Vagina (tissue), 2 donors: Measurements from ENCODE around the gene LRMDA. TPM values are rescaled to one million over a fixed set of nuclear protein-coding genes. Genes with fewer than 3 reads are reported as not detected.

Experiments
- DNase-seq, 2 donors: peaks; one replicate each; pipeline ENCODE4 v3.0.0-alpha.2; 2017; ENCODE audit errors: extremely low spot score in 2 of 2
- H3K27ac ChIP-seq: fragments of 200-600 bp; sonication (generic); one replicate; pipeline ENCODE4 v1.5.1; 2019
- H3K27me3 ChIP-seq: fragments of 200-600 bp; sonication (generic); one replicate; pipeline ENCODE4 v1.5.1; 2019
- H3K36me3 ChIP-seq, 2 donors: fragments of 200-600 bp; sonication (generic); one replicate each; pipeline ENCODE4 v1.5.1; 2017 to 2019
- H3K4me1 ChIP-seq: fragments of 200-600 bp; sonication (generic); one replicate; pipeline ENCODE4 v1.5.1; 2019
- H3K4me3 ChIP-seq, 2 donors: fragments of 200-600 bp; sonication (generic); 1 replicate in 1 of 2; 2 replicates in 1 of 2; pipeline ENCODE4 v1.5.1; 2016 to 2019
- H3K9me3 ChIP-seq: fragments of 200-600 bp; sonication (generic); one replicate; pipeline ENCODE4 v1.5.1; 2019
- POLR2A ChIP-seq, 2 donors: fragments of 450-650 bp; IDR thresholded peaks; one replicate each; pipeline ENCODE4 v1.6.1; 2017; ENCODE audit warnings: antibody characterized with exemption in 2 of 2, mild to moderate bottlenecking in 2 of 2, moderate library complexity in 2 of 2
- POLR2AphosphoS5 ChIP-seq, 2 donors: sonication (generic); formaldehyde crosslinking; IDR thresholded peaks; one replicate each; pipeline ENCODE4 v1.9.0; 2017; ENCODE audit warnings: antibody characterized with exemption in 2 of 2, mild to moderate bottlenecking in 2 of 2, low read depth in 1 of 2; ENCODE audit not compliant: insufficient read depth in 1 of 2
- intact Hi-C: fragments of 100-400 bp; cut with DNase I; formaldehyde crosslinking; loops from one replicate; pipeline ENCODE4 v1.15.1; 2023
- total RNA-seq: library from RNA; depleted of rRNA; stranded (reverse); fragments of >200 nt; gene quantifications from one replicate; pipeline ENCODE4 v1.2.3, GENCODE V29; 2016
- TF ChIP-seq, protein P1 (sequence below), 3 experiments: fragments of 450-650 bp in 2 of 3; fragments of 200-600 bp in 1 of 3; sonication (generic) in 1 of 3; IDR thresholded peaks; one replicate each; pipeline ENCODE4 v1.5.1; 2017 to 2019; ENCODE audit warnings: antibody characterized with exemption in 3 of 3, mild to moderate bottlenecking in 2 of 3, moderate library complexity in 2 of 3

Gene LRMDA
- total RNA-seq, 1 donor from 2014 or later, result 22.6 TPM

DNA sequence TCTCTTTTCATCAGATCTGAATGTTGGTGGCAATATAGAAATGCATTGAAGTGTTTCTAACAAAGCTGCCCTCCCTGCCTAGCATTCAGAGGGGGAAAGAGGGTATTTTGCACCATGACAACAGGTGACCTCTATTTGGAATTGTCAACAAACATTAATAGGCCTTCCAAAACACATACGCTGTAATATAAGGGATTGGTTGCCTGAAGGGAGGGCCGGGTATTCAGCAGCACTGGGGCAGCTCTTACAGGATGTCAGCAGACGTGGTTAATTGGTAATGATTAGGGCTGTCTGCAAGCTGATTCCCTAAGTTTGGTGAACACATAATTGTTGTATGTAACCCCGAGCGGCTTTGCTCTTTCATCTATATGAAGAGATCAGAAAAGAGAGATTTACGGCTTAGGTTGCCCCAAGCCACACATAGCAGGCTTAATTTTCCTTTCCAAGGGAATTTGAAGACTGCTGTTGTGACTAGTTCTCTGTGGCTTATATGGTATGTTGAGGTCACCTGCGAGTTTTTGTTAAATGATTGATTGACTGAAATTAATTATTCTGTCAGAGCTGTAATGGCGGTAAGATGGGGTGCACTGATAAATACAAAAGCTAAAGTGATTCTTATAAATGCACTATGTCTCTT, 759.3 kb downstream of the LRMDA start:
- Histone ChIP-seq H3K27me3 (no peaks in the 10 kb centered on the region), H3K9me3 (no peaks in the 10 kb centered on the region), H3K4me3 (no peak overlapping the region), H3K4me1 (peaks cover 11% of the 10 kb centered on the region), H3K36me3 (no peaks in the 10 kb centered on the region), H3K27ac (no peak overlapping the region)
- no peak for TF ChIP-seq POLR2A (IDR thresholded peaks at IDR 0.05)
- TF ChIP-seq POLR2AphosphoS5 (IDR thresholded peaks at IDR 0.05; ENCODE audit: insufficient read depth in 1 of 2, low read depth in 1 of 2), result no peak
- TF ChIP-seq, protein P1, sequence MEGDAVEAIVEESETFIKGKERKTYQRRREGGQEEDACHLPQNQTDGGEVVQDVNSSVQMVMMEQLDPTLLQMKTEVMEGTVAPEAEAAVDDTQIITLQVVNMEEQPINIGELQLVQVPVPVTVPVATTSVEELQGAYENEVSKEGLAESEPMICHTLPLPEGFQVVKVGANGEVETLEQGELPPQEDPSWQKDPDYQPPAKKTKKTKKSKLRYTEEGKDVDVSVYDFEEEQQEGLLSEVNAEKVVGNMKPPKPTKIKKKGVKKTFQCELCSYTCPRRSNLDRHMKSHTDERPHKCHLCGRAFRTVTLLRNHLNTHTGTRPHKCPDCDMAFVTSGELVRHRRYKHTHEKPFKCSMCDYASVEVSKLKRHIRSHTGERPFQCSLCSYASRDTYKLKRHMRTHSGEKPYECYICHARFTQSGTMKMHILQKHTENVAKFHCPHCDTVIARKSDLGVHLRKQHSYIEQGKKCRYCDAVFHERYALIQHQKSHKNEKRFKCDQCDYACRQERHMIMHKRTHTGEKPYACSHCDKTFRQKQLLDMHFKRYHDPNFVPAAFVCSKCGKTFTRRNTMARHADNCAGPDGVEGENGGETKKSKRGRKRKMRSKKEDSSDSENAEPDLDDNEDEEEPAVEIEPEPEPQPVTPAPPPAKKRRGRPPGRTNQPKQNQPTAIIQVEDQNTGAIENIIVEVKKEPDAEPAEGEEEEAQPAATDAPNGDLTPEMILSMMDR (IDR thresholded peaks at IDR 0.05), result no peak
- DNase-seq, result no peak
- intact Hi-C loops, result no loop called here

DNA sequence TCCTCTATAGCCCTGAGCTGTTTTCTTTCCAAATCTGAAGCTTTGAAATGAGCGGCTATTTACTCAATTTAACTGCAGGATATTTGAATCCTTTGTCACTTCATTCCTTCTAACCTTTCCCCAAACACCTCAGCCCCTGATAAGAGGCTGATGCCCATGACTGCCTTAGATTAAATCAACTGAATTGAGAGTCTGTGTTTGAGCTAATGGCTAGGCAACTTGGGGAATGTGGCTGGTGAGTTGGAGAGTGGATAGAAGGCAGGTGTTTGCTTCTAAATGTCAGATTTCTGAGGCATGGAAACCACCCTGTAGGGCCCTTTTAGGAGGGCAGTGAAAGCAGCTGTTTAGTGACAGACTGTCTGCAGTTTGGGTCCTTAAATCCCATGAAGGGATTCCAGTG, 759.9 kb downstream of the LRMDA start:
- no peaks in the 10 kb centered on the region for H3K27me3 ChIP-seq
- no peak for DNase-seq
- no peak overlapping the region for H3K4me3 ChIP-seq
- H3K27ac ChIP-seq, result no peak overlapping the region
- H3K36me3 ChIP-seq, result no peaks in the 10 kb centered on the region
- H3K9me3 ChIP-seq, result no peaks in the 10 kb centered on the region
- peaks cover 13% of the 10 kb centered on the region for H3K4me1 ChIP-seq
- intact Hi-C loops, result no loop called here
- TF ChIP-seq POLR2AphosphoS5 (IDR thresholded peaks at IDR 0.05; ENCODE audit: insufficient read depth in 1 of 2, low read depth in 1 of 2) (no peak), POLR2A (IDR thresholded peaks at IDR 0.05) (no peak)
- TF ChIP-seq, protein P1 (IDR thresholded peaks at IDR 0.05), result no peak

DNA sequence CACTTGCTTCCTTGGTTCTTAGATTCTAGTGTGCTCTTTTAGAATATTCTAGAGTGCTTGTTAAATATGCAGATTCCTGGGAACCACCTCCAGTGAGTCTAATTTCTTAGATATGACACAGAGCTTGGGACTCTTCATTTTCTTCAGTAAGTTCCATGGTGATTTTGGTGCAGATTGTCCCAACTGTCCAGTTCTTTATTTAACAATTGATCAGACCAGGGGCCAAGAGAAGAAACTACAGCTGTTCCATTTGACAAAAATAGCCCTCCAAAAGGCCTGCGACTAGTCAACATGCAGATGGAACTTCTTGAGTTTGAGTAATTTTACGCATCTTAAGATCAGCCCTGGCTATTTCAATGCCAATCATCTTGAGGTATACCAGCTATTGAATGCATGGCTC, 760.7 kb downstream of the LRMDA start:
- Histone ChIP-seq H3K36me3 (no peaks in the 10 kb centered on the region), H3K9me3 (no peaks in the 10 kb centered on the region), H3K4me1 (peaks cover 14% of the 10 kb centered on the region), H3K4me3 (no peak overlapping the region), H3K27ac (no peak overlapping the region), H3K27me3 (no peaks in the 10 kb centered on the region)
- no peak for DNase-seq
- intact Hi-C loops, result no loop called here
- TF ChIP-seq, protein P1 (IDR thresholded peaks at IDR 0.05), result no peak
- TF ChIP-seq POLR2A (IDR thresholded peaks at IDR 0.05), result no peak

DNA sequence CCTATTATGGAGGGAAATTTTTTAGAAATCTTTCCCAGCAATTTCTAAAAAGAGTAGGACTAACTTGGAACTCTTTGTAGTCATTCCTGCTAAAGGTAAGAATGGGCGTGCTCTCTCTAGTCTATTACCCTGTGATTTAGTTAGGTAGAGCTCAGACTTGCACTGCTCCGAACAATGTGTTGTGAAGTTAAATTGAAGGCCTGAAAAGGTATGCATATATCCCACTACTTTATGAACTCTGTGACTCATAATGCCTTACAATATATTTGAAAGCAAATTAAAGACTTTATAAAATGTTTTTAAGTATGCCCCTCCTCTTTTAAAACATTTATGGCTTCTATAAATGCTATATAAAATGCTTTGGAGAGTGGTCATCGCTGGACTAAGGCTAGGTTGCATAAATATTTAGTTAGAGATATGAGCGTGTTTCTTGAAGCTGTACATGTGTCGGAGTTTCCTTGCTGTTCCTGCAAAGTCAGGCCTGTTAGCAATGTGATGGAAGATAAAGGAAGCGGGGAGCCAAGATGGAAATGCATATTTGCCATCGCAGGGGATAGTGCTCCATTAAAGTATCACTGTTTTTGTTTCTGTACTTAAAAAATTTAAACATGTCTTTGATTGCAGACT, 761.4 kb downstream of the LRMDA start:
- H3K27me3 ChIP-seq, result no peaks in the 10 kb centered on the region
- no peak overlapping the region for H3K27ac ChIP-seq
- peaks cover 14% of the 10 kb centered on the region for H3K4me1 ChIP-seq
- no peak overlapping the region for H3K4me3 ChIP-seq
- TF ChIP-seq POLR2A (IDR thresholded peaks at IDR 0.05) (no peak), POLR2AphosphoS5 (IDR thresholded peaks at IDR 0.05; ENCODE audit: insufficient read depth in 1 of 2, low read depth in 1 of 2) (no peak)
- TF ChIP-seq, protein P1 (IDR thresholded peaks at IDR 0.05), result no peak
- no peak for DNase-seq
- no peaks in the 10 kb centered on the region for H3K9me3 ChIP-seq
- intact Hi-C loops, result no loop called here
- no peaks in the 10 kb centered on the region for H3K36me3 ChIP-seq

DNA sequence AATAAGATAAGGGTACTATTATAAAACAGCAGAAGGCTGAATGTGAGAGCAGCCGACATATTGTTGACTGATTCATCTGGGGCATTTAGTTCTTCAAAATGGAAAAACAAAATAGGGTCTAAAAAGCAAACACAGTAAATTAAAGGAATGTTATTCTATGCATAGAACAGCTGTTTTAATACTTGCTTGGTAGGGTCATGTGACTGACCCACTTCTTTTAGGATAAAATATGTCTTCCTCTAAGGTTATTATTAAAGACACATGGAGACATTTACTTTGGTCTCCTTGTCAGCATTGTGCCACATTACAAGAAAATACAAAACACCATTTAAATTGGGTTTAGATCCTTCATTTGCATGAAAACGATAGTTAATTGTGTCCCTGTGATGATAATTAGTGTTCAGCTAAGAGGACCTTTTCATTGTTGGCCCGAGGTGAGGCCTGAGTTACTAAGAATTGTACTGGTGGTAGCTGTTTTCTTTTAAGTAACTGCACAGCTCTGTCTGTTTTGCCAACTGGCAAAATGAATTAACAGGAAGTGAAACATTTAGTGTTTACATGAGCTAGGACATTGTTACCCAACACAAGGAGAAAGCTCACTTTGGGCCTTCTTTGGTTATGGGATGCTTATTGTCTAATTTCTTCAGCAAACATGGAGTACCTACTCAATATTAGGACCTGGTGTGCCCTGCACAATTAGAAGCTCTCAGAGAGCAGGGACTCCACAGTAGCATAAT, 764.4 kb downstream of the LRMDA start:
- DNase-seq, result no peak
- Histone ChIP-seq H3K9me3 (no peaks in the 10 kb centered on the region), H3K27ac (no peak overlapping the region), H3K4me3 (no peak overlapping the region), H3K36me3 (no peaks in the 10 kb centered on the region), H3K4me1 (peaks cover 14% of the 10 kb centered on the region), H3K27me3 (no peaks in the 10 kb centered on the region)
- intact Hi-C loops, result no loop called here
- TF ChIP-seq POLR2A (IDR thresholded peaks at IDR 0.05) (no peak), POLR2AphosphoS5 (IDR thresholded peaks at IDR 0.05; ENCODE audit: insufficient read depth in 1 of 2, low read depth in 1 of 2) (no peak)
- TF ChIP-seq, protein P1 (IDR thresholded peaks at IDR 0.05), result no peak
